Esophagus (tissue), 2 donors: Measurements from ENCODE around the gene MICAL3. TPM values are rescaled to one million over a fixed set of nuclear protein-coding genes. Genes with fewer than 3 reads are reported as not detected.
"Not testable (repeated sequence)": the region's sequence is repeated elsewhere in the genome, so short reads cannot be mapped to it uniquely, and the experiment has no call there.

Source experiments
- H3K27ac ChIP-seq, 2 donors: one replicate each; pipeline ENCODE4 v1.5.1; 2013; ENCODE audit warnings: low read depth in 2 of 2, mild to moderate bottlenecking in 2 of 2, inconsistent platforms in 1 of 2, low read length in 1 of 2, moderate library complexity in 1 of 2
- H3K27me3 ChIP-seq, 2 donors: one replicate each; pipeline ENCODE4 v1.6.1; 2013; ENCODE audit warnings: low read length in 2 of 2, control low read depth in 1 of 2, mild to moderate bottlenecking in 1 of 2; ENCODE audit not compliant: insufficient read depth in 2 of 2, control insufficient read depth in 1 of 2
- H3K36me3 ChIP-seq, 2 donors: one replicate each; pipeline ENCODE4 v1.6.1; 2013; ENCODE audit warnings: low read length in 1 of 2; ENCODE audit not compliant: control insufficient read depth in 2 of 2, insufficient read depth in 2 of 2
- H3K4me1 ChIP-seq, 2 donors: one replicate each; pipeline ENCODE4 v1.6.1; 2013; ENCODE audit warnings: low read length in 1 of 2; ENCODE audit not compliant: control insufficient read depth in 2 of 2, insufficient read depth in 2 of 2
- H3K4me3 ChIP-seq, 2 donors: one replicate each; pipeline ENCODE4 v1.5.1; 2013; ENCODE audit warnings: low read length in 2 of 2, mild to moderate bottlenecking in 2 of 2, low read depth in 1 of 2, moderate library complexity in 1 of 2
- H3K9me3 ChIP-seq, 2 donors: one replicate each; pipeline ENCODE4 v1.6.1; 2013; ENCODE audit warnings: mild to moderate bottlenecking in 2 of 2, low read depth in 1 of 2, low read length in 1 of 2, moderate library complexity in 1 of 2; ENCODE audit not compliant: control insufficient read depth in 2 of 2, insufficient read depth in 1 of 2
- whole genome bisulfite sequencing, 2 donors: extraction: QIAGEN DNeasy Blood & Tissue Kit; methylation state at CpG; one replicate each; pipeline ENCODE4 v1.1.7; 2013; 5-methylcytosine and 5-hydroxymethylcytosine counted together
- polyA plus RNA-seq, 2 donors: library from polyadenylated mRNA; stranded (reverse); fragments of 200-250 nt; gene quantifications; one replicate each; pipeline ENCODE4 v1.2.3, GENCODE V29; 2013
- donor health status: healthy with polysubstance abuse.
- donor health status: Bipolar disorder and iron deficiency.

MICAL3 gene
- polyA plus RNA-seq, 2 donors, result 6.2 to 13.3 TPM

DNA sequence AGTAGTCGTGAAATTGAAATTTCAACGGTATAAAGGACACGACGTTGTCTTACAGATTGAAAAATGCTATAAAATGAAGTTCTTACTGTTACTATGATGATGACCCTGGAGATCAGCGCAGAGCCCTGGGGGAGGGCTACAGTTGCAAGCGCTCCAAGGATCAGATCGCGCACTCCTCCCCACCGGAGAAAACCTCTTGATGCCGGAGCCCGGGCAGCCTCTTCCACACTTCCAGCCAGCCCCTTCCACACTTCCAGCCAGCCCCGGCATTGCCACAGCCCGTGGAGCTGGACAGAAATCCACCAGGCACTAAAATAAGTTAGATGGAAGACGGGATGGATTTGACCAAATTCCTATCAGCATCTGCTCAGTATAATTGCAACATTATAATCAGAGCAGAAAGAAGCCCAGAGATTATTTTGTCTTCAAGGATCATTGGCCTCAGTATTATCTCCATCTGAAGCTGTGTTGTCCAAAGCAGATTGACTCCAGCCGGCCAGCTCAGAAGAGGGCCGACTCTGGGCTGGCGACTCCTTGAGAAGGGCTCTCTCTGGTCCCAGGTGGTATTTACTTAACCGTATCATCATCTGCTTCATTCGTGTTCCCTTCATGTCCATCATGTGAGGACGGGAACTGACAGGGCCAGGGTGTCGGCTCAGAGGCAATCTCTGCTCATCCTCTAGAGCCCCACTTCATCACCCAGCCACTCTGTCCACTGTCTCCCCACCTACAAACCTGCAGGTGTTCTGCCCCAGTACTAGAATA, 777 bp upstream of the MICAL3 start:
- Histone ChIP-seq H3K36me3 (no peaks in the 10 kb centered on the region), H3K4me3 (peak overlapping the region in 1 of 2 donors; percentile 77), H3K9me3 (no peaks in the 10 kb centered on the region), H3K27me3 (no peaks in the 10 kb centered on the region), H3K27ac (peak overlapping the region; percentile 34 to 72), H3K4me1 (peaks cover 0 to 3% of the 10 kb centered on the region in 2 donors)
- 45 to 47% methylated on average over 21 of the region's 21 CpGs for WGBS, 2 donors

DNA sequence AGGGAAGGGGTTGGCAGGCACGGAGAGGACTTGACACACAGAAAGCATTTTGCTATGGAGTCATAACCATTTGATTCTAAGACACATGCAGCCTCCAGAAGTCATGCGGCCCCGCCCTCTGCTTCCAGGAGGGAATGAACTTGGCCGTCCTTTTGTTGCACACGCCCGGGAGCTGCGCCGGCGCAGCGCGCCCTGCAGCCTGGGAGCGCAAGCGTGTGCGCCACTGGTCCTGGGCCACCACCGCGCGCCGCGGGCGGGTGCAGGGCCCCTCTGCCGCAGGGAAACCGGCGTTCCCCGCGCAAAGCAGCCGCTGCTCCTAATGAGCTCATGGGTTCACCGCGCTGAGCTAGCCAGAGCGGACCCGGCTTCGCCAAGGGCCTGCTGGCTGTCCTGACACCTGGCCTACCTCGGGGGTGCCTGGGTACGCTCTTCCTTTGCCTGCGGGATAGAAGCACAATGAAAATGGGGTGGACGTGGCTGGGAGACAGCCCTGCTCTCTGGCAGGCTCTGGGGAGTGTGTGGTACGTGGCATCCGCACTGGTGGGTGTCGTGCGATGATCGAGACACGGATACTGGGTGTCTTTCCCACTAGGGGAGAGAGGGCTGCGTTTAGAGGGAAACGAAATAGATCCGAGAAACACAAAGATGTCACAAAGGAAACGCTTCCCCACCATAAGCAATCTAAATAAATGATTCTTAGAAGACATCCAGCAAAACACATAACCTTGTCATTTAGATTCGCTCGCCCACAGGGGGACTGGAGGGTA, 669 bp downstream of the MICAL3 start:
- Histone ChIP-seq H3K36me3 (no peaks in the 10 kb centered on the region), H3K27ac (peak overlapping the region; percentile 66 to 85), H3K9me3 (no peaks in the 10 kb centered on the region), H3K4me3 (peak overlapping the region; percentile 69 to 77), H3K27me3 (no peaks in the 10 kb centered on the region), H3K4me1 (peaks cover 0 to 3% of the 10 kb centered on the region in 2 donors)
- 0 to 1% methylated on average over 47 of the region's 47 CpGs for WGBS, 2 donors

DNA sequence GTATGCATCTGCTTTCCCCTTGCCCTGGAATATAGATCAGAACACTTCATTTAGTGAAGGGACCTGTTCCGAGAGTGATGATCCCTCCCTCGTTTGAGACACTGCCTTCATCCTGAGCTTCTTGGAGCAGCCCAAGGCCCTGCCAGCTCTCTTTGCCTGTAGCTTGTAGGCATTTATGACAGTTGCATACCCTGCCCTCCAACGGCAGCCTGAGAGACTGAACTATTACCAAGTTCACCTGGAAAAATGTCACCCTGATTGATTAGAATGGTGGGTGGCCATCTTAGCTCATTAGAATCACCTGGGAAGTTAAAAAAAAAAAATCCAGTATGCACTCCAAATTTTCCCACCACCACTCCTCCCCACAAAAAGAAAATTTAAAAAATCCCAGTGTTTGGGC, 1.5 kb downstream of the MICAL3 start:
- Histone ChIP-seq H3K27me3 (no peaks in the 10 kb centered on the region), H3K9me3 (no peaks in the 10 kb centered on the region), H3K4me3 (no peak overlapping the region), H3K36me3 (no peaks in the 10 kb centered on the region), H3K27ac (peak overlapping the region; percentile 66 to 85), H3K4me1 (peaks cover 0 to 3% of the 10 kb centered on the region in 2 donors)
- WGBS, 2 donors, result 50 to 52% methylated on average over 3 of the region's 3 CpGs

DNA sequence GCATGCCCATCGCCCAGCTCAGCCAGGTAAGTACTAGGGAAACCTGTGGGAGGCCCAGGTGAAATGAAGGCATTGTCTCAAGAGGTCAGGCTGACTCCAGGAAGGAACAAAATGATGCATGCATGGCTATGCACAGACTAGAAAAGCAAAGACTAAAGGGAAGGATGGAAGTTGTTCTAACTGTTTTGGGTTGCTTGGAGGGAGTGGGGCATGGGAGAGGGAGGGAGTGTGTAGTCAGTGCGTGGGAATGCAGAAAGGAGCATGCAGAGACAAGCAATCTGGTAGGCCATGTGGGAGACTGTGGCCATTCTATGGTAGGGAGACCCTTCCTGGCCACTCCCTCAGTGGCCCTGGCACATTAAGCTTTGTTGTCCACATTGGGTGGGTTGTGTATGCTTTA, 2.9 kb downstream of the MICAL3 start:
- 70 to 78% methylated on average over 2 of the region's 2 CpGs for WGBS, 2 donors
- H3K27ac ChIP-seq, result peak overlapping the region in 1 of 2 donors; percentile 27
- no peaks in the 10 kb centered on the region for H3K9me3 ChIP-seq
- H3K27me3 ChIP-seq, result no peaks in the 10 kb centered on the region
- no peak overlapping the region for H3K4me3 ChIP-seq
- H3K4me1 ChIP-seq, result peaks cover 0 to 3% of the 10 kb centered on the region in 2 donors
- H3K36me3 ChIP-seq, result no peaks in the 10 kb centered on the region

DNA sequence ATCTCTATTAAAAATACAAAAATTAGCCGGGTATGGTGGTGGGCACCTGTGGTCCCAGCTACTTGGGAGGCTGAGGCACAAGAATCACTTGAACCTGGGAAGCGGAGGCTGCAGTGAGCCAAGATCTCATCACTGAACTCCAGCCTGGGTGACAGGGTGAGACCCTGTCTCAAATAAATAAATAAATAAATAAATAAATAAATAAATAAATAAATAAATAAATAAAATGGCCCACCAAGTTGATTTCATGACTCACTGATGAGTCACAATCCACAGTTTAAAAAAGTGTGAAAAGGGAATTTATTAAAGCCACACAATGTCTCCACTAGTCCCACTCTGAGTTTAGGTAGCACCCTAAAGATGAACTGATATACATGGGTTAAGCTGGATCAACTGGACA, 3.6 kb downstream of the MICAL3 start:
- not testable (repeated sequence) for H3K27me3 ChIP-seq, H3K4me1 ChIP-seq, H3K36me3 ChIP-seq, H3K9me3 ChIP-seq, H3K4me3 ChIP-seq
- 98 to 99% methylated on average over 2 of the region's 2 CpGs for WGBS, 2 donors
- H3K27ac ChIP-seq, result peak overlapping the region in 1 of 2 donors; percentile 27

DNA sequence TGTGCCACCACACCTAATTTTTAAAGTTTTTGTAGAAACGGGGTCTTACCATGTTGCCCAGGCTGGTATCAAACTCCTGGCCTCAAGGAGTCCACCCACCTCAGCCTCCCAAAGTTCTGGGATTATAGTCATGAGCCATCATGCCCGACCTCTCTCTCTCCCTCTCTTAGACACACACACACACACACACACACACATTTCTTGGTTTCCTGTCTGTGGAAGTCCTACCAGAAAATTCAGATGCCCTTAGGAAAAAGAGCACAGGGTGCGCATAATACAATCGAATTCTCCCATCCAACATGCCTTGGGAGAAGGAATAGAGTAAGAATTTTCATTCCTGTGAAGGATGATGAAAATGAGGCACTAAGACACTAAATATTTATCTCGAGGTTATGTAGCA, 10.4 kb downstream of the MICAL3 start:
- no peaks in the 10 kb centered on the region for H3K27me3 ChIP-seq
- no peaks in the 10 kb centered on the region for H3K9me3 ChIP-seq
- WGBS, 2 donors, result 80 to 83% methylated on average over 5 of the region's 5 CpGs
- H3K27ac ChIP-seq, result no peak overlapping the region
- no peak overlapping the region for H3K4me3 ChIP-seq
- H3K36me3 ChIP-seq, result no peaks in the 10 kb centered on the region
- no peaks in the 10 kb centered on the region for H3K4me1 ChIP-seq

DNA sequence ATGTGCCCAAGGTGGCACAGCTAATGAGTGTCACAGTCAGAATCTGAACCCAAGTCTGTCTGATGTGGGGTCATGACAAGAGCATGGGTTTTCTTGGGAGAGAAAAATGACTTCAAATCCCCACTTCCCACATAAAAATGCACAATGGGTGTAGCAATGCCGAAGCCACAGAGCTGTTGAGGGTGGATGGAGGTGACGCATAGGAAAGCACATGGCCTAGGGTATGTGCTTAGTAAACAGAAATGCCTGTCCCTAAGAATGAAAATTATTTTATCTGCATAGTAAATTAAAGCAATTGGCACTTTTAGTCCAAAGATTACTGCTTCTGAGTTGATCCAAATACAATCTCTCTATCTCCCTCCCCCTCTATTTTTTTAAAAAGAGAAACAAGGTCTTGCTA, 10.9 kb downstream of the MICAL3 start:
- no peak overlapping the region for H3K27ac ChIP-seq
- H3K4me3 ChIP-seq, result no peak overlapping the region
- H3K9me3 ChIP-seq, result no peaks in the 10 kb centered on the region
- H3K36me3 ChIP-seq, result no peaks in the 10 kb centered on the region
- H3K27me3 ChIP-seq, result no peaks in the 10 kb centered on the region
- WGBS, 2 donors, result 90 to 92% methylated on average over 2 of the region's 2 CpGs
- H3K4me1 ChIP-seq, result no peaks in the 10 kb centered on the region

DNA sequence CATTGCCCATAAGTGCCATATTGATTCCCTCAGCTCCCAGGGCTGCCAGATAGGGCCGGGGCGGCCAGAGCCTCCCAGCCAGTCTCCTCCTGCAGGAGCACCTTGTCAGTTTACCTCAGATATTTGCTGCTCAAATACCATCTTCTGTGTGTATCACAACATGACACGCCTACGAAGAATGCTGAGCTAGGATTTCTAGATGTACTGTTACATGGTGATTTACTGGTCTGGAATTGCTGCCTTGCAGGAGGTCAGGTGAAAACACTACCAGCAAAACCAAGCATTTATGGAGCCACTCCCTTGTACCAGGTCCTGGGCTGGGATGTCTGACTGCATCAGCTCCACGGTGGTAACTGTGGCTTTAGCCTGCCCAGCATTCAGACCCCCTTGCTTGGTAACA, 11.8 kb downstream of the MICAL3 start:
- H3K27me3 ChIP-seq, result no peaks in the 10 kb centered on the region
- H3K36me3 ChIP-seq, result no peaks in the 10 kb centered on the region
- no peak overlapping the region for H3K4me3 ChIP-seq
- no peaks in the 10 kb centered on the region for H3K9me3 ChIP-seq
- H3K4me1 ChIP-seq, result no peaks in the 10 kb centered on the region
- no peak overlapping the region for H3K27ac ChIP-seq
- WGBS, 2 donors, result 78 to 87% methylated on average over 5 of the region's 5 CpGs

DNA sequence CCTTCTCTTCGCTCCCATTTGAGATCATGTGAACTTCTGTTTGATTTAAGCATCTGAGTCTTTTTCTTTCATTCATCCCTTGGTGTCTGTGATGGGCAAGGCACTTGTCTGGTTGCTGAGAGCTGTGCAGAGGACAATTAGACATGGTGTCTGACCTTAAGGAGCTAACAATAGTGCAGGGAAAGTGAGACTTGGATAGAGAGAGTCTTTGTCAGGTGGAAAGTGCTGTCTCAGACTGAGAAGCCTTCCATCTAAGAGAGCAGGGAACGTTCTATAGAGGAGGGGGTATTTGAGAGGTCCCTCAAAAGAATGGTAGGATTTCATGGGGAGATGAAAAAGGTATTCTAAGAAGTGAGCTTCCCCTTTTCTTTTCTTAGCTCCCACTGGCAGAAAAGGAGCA, 14.1 kb downstream of the MICAL3 start:
- Histone ChIP-seq H3K36me3 (no peaks in the 10 kb centered on the region), H3K27me3 (no peaks in the 10 kb centered on the region), H3K4me1 (no peaks in the 10 kb centered on the region), H3K27ac (no peak overlapping the region), H3K4me3 (no peak overlapping the region), H3K9me3 (no peaks in the 10 kb centered on the region)
- 93 to 96% methylated on average over 2 of the region's 2 CpGs for WGBS, 2 donors
